Endothelial cell of umbilical vein (primary cell): Measurements from ENCODE around the gene ACER1.

Experiments used
- EZH2 ChIP-seq: IDR thresholded peaks from 2 replicates; pipeline ENCODE4 v1.6.1; 2012; ENCODE audit warnings: borderline replicate concordance, low read depth, mild to moderate bottlenecking, moderate library complexity, low read length, inconsistent platforms; ENCODE audit not compliant: severe bottlenecking
- FOS ChIP-seq: IDR thresholded peaks from 2 replicates; pipeline ENCODE4 v1.6.1; 2011; ENCODE audit warnings: mild to moderate bottlenecking, low read length, moderate library complexity, borderline replicate concordance; ENCODE audit not compliant: insufficient read depth
- GATA2 ChIP-seq: IDR thresholded peaks from 2 replicates; pipeline ENCODE4 v1.7.0; 2011; ENCODE audit warnings: low read depth, mild to moderate bottlenecking, moderate library complexity, mixed read lengths, low read length; ENCODE audit not compliant: insufficient read length, insufficient read depth
- JUN ChIP-seq: IDR thresholded peaks from 2 replicates; pipeline ENCODE4 v1.6.1; 2011; ENCODE audit warnings: borderline replicate concordance, low read depth; ENCODE audit not compliant: insufficient read length, insufficient read depth
- POLR2A ChIP-seq: IDR thresholded peaks from 2 replicates; pipeline ENCODE4 v1.6.1; 2012; ENCODE audit warnings: low read depth, mild to moderate bottlenecking, control low read depth, low read length
- POLR2AphosphoS5 ChIP-seq: IDR thresholded peaks from 2 replicates; pipeline ENCODE4 v1.6.1; 2012; ENCODE audit warnings: low read depth, mild to moderate bottlenecking, control low read depth, low read length, moderate library complexity; ENCODE audit not compliant: insufficient read depth
- TF ChIP-seq, protein P1 (sequence below), 2 donors: IDR thresholded peaks; 1 replicate in 1 of 2; 2 replicates in 1 of 2; pipeline ENCODE4 v1.5.1; 2011; ENCODE audit warnings: low read length in 2 of 2, mild to moderate bottlenecking in 2 of 2, moderate library complexity in 2 of 2, control low read depth in 1 of 2, inconsistent platforms in 1 of 2, low read depth in 1 of 2; ENCODE audit not compliant: insufficient read depth in 1 of 2; ENCODE audit errors: extremely low read depth in 1 of 2
- TF ChIP-seq, protein P2 (sequence below): IDR thresholded peaks from 2 replicates; pipeline ENCODE4 v1.6.1; 2011; ENCODE audit not compliant: insufficient read depth, insufficient read length

- no peak for TF ChIP-seq JUN
- TF ChIP-seq, protein P1, sequence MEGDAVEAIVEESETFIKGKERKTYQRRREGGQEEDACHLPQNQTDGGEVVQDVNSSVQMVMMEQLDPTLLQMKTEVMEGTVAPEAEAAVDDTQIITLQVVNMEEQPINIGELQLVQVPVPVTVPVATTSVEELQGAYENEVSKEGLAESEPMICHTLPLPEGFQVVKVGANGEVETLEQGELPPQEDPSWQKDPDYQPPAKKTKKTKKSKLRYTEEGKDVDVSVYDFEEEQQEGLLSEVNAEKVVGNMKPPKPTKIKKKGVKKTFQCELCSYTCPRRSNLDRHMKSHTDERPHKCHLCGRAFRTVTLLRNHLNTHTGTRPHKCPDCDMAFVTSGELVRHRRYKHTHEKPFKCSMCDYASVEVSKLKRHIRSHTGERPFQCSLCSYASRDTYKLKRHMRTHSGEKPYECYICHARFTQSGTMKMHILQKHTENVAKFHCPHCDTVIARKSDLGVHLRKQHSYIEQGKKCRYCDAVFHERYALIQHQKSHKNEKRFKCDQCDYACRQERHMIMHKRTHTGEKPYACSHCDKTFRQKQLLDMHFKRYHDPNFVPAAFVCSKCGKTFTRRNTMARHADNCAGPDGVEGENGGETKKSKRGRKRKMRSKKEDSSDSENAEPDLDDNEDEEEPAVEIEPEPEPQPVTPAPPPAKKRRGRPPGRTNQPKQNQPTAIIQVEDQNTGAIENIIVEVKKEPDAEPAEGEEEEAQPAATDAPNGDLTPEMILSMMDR (IDR thresholded peaks at IDR 0.05; ENCODE audit: extremely low read depth in 1 of 2, insufficient read depth in 1 of 2, low read depth in 1 of 2, low read length in 2 of 2): no peak
- TF ChIP-seq, protein P2, sequence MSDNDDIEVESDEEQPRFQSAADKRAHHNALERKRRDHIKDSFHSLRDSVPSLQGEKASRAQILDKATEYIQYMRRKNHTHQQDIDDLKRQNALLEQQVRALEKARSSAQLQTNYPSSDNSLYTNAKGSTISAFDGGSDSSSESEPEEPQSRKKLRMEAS: no peak
- TF ChIP-seq FOS: no peak
- TF ChIP-seq EZH2: no peak
- TF ChIP-seq POLR2A: no peak
- TF ChIP-seq POLR2AphosphoS5: no peak
- no peak for TF ChIP-seq GATA2
These were observed 14.0 kb downstream of the ACER1 start for GRCh38 chr19:6319376-6319775.
